T-helper 2 cell (primary cell): ENCODE results near the gene GPR161.
"Not testable (repeated sequence)": the region's sequence is repeated elsewhere in the genome, so short reads cannot be mapped to it uniquely, and the experiment has no call there.

Experiments used
- DNase-seq, 5 experiments: peaks; one replicate each; pipeline versions ENCODE4 v3.0.0 to v3.0.0-alpha.2; 2012 to 2022
- total RNA-seq, 2 donors: gene quantifications; one replicate each; lab custom pipeline; 2026; lab: John Stamatoyannopoulos, UW

Gene GPR161
- total RNA-seq, result 0 to 1.0 reads per million in 2 donors

- peak in 2 of 5 experiments; percentile 4 to 26 for DNase-seq
These were observed at the start of gene GPR161 for GRCh38 chr1:168136709-168137514. Gene GPR161 (minus strand): TSS chr1:168136930. CDS start chr1:168104850, 32,080 bp downstream.

GRCh38 chr1:168181063-168181720 lies 44.5 kb upstream of the GPR161 start:
- not testable (repeated sequence) for DNase-seq

GRCh38 chr1:168180148-168180524 lies 43.4 kb upstream of the GPR161 start:
- DNase-seq, result peak in 1 of 5 experiments; percentile 19

GRCh38 chr1:168179438-168180147 lies 42.9 kb upstream of the GPR161 start:
- DNase-seq, result no peak

- peak; percentile 86 to 97 (median 94) for DNase-seq
These were observed 42.1 kb upstream of the GPR161 start, which contains the start of gene TIPRL for GRCh38 chr1:168178638-168179437. Gene TIPRL (plus strand): TSS chr1:168178962. CDS start chr1:168179078, 116 bp downstream.

- DNase-seq, result no peak
These were observed 41.5 kb upstream of the GPR161 start for GRCh38 chr1:168178227-168178637.

- DNase-seq, result no peak
These were observed 35.7 kb upstream of the GPR161 start for GRCh38 chr1:168172250-168172915.

- no peak for DNase-seq
These were observed 34.1 kb upstream of the GPR161 start for GRCh38 chr1:168170564-168171508.

- DNase-seq, result no peak
These were observed 31.1 kb upstream of the GPR161 start for GRCh38 chr1:168167806-168168205.

- DNase-seq, result no peak
These were observed 28.0 kb upstream of the GPR161 start for GRCh38 chr1:168164771-168165170.

GRCh38 chr1:168163670-168164069 lies 26.9 kb upstream of the GPR161 start:
- DNase-seq, result no peak

GRCh38 chr1:168161459-168161858 lies 24.7 kb upstream of the GPR161 start:
- no peak for DNase-seq

- DNase-seq, result no peak
These were observed 23.2 kb upstream of the GPR161 start for GRCh38 chr1:168159979-168160378.

GRCh38 chr1:168159251-168159650 lies 22.5 kb upstream of the GPR161 start:
- DNase-seq, result no peak

GRCh38 chr1:168157638-168158037 lies 20.9 kb upstream of the GPR161 start:
- no peak for DNase-seq

GRCh38 chr1:168155910-168156309 lies 19.2 kb upstream of the GPR161 start:
- DNase-seq, result no peak

GRCh38 chr1:168154707-168155106 lies 18.0 kb upstream of the GPR161 start:
- not testable (repeated sequence) for DNase-seq

- DNase-seq, result no peak
These were observed 15.2 kb upstream of the GPR161 start for GRCh38 chr1:168151935-168152334.

GRCh38 chr1:168150283-168150682 lies 13.6 kb upstream of the GPR161 start:
- DNase-seq, result no peak

- no peak for DNase-seq
These were observed 12.2 kb upstream of the GPR161 start for GRCh38 chr1:168148916-168149315.

- DNase-seq, result no peak
These were observed 9.9 kb upstream of the GPR161 start for GRCh38 chr1:168146626-168147025.
